Measurements from ENCODE around the gene IDI2.
A peak's percentile ranks its signal among the peaks of the same experiment; 100 is the strongest.
"Not testable (repeated sequence)": the region's sequence is repeated elsewhere in the genome, so short reads cannot be mapped to it uniquely, and the experiment has no call there.

Gene IDI2

DNA sequence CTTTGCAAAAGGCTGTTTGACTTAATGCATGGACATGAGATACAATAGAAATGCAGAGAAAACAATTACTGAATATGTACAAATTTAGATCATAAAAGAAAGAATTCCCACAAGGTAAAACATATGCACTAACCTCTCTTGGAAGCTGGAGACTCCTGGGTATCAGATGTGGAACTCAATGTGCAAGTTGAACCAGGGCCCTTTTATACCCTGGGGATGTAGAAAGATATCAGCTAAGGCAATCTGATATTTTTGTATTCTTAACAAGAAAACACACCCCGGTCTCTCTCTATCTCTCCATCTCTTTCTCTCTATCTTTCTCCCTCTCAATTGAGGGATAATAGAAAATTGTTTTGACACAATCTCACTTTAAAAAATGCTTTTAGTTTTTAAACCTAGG, at the start of gene IDI2:
Gene IDI2, minus strand, starts transcription at position 177 of the 400 bp plus-strand sequence. CDS start 1,136 bp downstream, outside the sequence.
- no peak within 1 kb of the TSS for H3K4me3 ChIP-seq (ENCODE audit: low read length)
- TF ChIP-seq ZNF274 (IDR thresholded peaks at IDR 0.05; ENCODE audit: low read depth, low read length), result no peak

DNA sequence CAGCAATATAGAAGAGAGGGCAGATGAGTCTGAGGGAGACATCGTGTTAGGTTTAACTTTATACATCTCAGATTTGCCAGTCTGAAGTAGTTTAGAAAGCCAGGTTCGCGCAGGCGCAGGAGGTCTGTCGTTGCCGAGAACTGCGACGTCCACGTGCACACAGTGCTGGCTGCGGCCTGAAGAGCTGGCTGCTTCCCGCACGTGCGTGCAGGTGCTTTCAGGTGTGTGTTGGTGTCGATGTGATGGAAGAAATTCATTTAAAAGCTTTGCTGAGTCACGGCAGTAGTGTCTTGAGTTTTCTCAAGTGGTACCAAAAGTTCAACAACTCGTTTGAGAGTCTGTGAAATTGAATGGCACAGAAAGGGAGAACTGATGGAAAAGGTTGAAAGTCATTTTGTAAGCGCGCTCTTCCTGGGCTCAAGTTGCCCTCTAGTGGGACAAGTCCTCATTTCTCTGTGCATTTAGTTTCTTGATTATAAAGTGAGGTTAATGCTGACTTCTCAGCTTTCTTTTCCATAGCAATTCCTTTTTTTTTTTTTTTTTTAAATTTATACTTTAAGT, 49.2 kb upstream of the IDI2 start:
- H3K4me3 ChIP-seq (ENCODE audit: low read length), result no peak overlapping the region
- TF ChIP-seq ZNF274 (IDR thresholded peaks at IDR 0.05; ENCODE audit: low read depth, low read length), result no peak

DNA sequence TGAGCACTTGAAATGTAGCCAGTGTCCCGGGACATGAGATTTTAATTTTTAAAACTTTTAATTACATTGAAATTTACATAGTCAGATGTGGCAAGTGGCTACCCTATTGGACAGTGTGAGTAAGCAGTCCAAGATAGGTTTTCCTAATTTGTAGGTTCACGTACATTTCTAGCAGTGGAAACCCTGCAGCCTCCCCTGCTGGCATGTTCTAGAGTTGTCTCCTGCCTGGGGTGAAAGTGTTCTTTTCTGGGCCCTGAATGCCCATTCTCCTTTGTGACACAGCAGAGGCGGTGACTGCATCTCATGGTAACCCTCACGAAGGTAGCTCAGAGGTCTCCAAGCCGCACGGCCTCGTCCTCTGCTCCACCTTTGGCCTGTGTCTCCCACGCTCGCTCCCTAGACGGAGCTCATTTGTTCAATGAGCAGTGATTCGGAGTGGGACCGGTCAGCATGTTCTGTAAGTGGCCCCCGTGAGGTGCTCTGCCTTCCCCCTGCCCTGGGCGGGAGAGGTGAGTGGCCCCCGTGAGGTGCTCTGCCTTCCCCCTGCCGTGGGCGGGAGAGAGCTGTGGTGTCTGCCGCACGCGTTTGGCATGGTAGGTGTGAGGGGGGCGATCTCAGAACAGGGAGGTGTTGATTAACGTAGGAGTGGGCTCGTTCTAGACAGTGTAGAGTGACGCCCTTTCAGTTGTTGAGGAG, 48.5 kb upstream of the IDI2 start:
- no peak for TF ChIP-seq ZNF274 (IDR thresholded peaks at IDR 0.05; ENCODE audit: low read depth, low read length)
- no peak overlapping the region for H3K4me3 ChIP-seq (ENCODE audit: low read length)

DNA sequence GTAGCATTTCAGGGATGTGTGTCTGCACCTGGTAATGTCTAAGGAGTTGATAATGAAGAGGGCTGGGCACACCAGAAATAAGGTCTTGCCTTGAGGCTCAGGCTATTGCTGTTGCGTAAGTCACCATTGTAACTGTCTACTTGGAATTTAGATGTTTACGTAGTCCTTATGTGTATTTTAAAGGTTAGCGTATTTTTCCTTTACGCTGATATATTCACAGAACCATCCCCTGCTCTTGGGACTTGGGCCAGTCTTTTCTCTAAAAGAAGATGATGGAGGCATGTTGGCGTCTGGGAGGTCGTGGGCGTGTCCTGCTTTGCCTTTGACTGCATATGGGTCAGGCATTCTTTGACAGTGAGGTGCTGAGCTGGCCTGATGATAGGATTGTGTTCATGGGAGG, 45.3 kb upstream of the IDI2 start:
- no peak for TF ChIP-seq ZNF274 (IDR thresholded peaks at IDR 0.05; ENCODE audit: low read depth, low read length)
- H3K4me3 ChIP-seq (ENCODE audit: low read length), result no peak overlapping the region

DNA sequence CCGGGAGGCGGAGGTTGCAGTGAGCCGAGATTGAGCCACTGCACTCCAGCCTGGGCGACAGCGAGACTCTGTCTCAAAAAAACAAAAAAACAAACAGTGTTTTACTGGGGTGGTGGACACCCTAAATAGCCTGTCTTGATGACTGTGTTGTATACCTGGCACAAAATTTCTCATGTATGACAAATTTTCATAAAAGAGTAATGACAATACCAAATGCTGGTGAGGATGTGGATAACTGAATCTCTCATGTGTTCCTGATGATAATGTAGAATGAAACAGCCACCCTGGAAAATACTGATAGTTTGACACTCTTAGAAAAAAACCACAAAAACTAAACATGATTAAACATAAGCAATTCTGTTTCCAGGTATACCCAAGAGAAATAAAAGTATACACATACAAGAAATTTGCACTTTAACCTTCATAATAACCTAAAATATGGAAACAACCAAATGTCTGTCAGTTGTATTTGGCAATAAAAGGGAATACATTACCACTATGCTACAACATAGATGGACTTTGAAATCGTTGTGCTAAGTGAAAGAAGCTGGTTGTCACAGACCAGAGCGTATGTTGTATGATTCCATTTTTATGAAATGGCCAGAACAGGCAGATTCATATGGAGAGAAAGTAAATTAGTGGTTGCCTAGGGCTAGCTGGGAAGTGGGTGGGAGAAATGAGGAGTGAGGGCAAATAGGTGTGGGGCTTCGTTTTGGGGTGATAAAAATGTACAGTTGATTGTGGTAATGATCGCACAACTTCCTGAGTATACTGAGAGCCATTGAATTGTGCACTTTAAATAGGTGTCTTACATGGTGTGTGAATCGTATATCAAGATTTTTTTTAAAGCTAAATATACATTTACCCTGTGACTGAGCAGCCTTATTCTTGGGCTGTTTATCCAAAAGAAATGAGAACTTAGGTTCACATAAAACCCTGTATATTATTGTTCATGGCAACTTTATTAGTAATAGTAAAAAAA, 43.0 kb upstream of the IDI2 start:
- H3K4me3 ChIP-seq (ENCODE audit: low read length), result no peak overlapping the region
- TF ChIP-seq ZNF274 (IDR thresholded peaks at IDR 0.05; ENCODE audit: low read depth, low read length), result no peak

DNA sequence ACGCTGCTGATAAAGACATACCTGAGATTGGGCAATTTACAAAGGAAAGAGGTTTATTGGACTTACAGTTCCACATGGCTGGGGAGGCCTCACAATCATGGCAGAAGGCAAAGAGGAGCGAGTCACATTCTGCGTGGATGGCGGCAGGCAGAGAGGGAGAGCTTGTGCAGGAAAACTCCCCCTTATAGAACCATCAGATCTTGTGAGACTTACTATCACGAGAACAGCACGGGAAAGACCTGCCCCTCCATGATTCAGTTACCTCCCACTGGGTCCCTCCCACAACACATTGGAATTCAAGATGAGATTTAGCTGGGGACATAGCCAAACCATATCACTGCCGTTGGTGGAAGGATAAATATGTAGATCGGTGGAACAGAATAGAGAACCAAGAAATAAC, 41.1 kb upstream of the IDI2 start:
- not testable (repeated sequence) for H3K4me3 ChIP-seq (ENCODE audit: low read length)

DNA sequence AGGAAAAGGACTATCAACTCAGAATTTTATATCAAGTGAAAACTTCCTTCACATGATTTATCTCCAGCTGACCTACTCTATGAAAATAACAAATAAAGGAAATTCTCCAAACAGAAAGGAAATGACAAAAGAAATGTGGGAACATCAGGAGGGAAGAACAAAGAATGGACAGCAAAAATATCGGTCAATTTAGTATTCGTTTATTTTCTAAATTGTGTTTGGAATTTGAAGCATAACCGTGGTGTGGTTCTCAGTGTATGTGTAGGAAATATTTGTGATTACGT, 39.2 kb upstream of the IDI2 start:
- H3K4me3 ChIP-seq (ENCODE audit: low read length), result no peak overlapping the region
- no peak for TF ChIP-seq ZNF274 (IDR thresholded peaks at IDR 0.05; ENCODE audit: low read depth, low read length)

DNA sequence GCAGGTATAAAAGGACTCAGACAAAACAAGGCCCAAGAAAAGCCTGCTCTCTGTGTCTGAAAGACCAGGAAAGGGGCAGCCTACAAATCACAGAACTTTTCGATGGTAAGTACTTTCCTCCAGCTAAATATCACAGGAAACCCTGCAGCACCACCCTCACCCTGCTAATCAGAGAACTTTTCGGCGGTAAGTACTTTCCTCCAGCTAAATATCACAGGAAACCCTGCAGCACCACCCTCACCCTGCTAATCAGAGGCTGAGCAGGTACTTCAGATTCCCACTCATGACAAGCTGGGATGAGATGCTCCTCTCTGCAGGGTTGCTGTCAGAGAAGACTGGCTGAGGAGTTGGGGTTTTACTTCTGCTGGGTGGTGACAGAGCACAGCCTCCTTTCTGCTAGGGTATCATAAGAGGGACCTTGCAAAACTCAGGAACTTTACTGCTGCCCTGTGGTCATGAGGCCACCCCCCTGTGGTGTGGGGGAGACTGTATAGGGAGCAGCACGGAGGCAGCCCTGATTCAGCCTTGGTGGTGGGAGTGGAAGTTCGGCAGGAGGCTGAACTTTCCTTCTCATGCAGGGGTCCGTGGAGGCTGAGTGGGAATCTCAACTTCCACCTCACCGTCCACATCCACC, 37.7 kb upstream of the IDI2 start:
- no peak overlapping the region for H3K4me3 ChIP-seq (ENCODE audit: low read length)
- TF ChIP-seq ZNF274 (IDR thresholded peaks at IDR 0.05; ENCODE audit: low read depth, low read length), result no peak

DNA sequence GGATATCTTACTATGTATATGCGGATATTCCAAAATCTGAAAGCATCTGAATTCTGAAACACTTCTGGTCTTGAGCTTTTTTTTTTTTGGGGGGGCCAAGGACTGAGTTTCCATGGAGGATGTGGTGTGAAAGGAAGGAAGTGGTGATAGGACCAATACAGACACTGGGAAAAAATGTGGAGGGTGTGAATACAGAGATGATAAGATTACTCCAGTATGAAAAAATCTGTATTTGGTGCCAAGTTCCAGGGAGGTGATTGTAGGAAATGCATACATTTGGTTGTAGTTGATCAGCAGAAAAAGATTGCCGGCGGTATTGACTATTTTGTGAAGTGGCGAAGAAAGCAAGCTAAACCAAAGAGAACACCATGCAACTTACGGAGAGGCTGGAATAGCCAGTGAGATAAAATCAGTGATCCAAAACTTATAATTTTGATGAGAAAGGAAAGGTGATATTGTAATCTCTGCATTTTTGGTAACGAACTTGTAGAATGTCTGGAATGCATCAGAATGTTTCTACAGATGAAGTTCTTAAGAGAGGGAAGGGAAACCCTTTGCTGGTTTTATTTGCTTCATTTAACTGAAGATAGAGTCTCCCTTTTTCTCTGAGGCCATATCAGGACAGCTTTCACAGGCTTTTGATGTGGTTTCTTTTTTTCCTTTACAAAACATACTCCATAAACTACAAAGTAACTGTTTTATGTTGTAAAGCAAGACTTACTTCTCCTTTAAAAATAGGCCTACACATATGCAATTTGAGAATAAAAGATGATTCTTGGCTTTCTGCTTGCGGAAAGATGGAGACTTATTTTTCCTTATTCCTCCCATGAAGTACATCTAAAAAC, 36.5 kb upstream of the IDI2 start:
- H3K4me3 ChIP-seq (ENCODE audit: low read length), result no peak overlapping the region
- no peak for TF ChIP-seq ZNF274 (IDR thresholded peaks at IDR 0.05; ENCODE audit: low read depth, low read length)

DNA sequence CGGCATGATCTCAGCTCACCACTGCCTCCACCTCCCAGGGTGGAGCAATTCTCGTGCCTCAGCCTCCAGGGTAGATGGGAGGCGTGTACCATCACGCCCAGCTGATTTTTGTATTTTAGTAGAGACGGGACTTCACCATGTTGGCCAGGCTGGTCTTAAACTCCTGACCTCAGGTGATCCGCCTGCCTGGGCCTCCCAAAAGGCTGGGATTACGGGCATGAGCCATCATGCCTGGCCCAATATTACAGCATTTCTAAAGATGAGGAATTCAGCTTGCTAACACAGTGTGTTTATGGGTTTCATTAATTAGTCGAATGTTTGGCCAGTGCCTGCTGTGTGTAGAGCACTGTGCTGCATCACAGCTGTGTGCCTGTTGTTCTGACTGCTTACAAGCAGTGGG, 34.2 kb upstream of the IDI2 start:
- no peak for TF ChIP-seq ZNF274 (IDR thresholded peaks at IDR 0.05; ENCODE audit: low read depth, low read length)
- H3K4me3 ChIP-seq (ENCODE audit: low read length), result no peak overlapping the region

DNA sequence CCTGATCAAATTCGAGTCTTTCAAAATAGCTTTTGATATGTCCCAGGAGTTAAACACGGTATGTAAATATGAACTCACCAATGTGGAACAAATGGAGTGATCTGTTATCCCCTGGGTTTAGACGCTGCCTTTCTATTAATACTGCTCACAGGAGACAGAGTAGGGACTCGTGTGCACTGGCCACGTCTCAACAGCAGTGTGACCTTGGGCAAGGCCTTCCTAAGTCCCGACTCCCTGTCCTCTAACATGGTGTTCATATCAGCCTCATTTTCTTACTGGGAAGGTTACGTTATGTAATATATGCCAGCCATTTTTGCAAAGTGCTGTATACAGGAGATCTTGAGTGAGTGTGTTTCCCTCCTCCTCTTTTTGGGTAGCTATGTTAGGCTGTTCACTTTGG, 32.4 kb upstream of the IDI2 start:
- H3K4me3 ChIP-seq (ENCODE audit: low read length), result peak overlapping the region; percentile 76

DNA sequence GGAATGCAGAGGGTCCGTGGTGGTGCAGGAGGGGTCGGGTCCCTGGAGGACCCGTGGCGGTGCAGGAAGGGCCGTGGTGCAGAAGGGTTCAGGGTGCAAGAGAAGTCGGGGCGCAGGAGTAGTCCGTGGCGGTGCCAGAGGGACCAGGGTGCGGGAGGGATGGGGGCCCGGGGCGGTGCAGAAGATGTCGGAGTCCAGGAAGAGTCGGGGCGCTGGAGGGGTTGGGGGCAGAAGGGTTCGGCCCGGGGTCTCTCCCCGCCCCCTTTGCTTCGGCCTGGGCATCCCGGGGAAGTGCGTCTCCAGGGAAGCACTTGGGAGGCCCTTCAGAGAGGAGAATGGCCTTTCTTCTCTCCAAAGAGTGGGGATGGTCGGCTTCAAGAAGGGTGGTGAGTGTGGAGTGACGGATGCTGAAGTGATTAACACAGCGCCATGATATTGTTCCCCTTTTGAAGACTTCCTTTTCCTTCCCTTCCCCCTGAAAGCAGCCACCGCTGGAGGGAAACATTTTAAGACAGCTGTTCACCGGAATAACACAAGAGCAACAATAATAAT, 31.5 kb upstream of the IDI2 start:
- peak overlapping the region; percentile 76 for H3K4me3 ChIP-seq (ENCODE audit: low read length)
- no peak for TF ChIP-seq ZNF274 (IDR thresholded peaks at IDR 0.05; ENCODE audit: low read depth, low read length)

More for the DNA sequence above, 32.4 kb upstream of the IDI2 start:
- no peak for TF ChIP-seq ZNF274 (IDR thresholded peaks at IDR 0.05; ENCODE audit: low read depth, low read length)

DNA sequence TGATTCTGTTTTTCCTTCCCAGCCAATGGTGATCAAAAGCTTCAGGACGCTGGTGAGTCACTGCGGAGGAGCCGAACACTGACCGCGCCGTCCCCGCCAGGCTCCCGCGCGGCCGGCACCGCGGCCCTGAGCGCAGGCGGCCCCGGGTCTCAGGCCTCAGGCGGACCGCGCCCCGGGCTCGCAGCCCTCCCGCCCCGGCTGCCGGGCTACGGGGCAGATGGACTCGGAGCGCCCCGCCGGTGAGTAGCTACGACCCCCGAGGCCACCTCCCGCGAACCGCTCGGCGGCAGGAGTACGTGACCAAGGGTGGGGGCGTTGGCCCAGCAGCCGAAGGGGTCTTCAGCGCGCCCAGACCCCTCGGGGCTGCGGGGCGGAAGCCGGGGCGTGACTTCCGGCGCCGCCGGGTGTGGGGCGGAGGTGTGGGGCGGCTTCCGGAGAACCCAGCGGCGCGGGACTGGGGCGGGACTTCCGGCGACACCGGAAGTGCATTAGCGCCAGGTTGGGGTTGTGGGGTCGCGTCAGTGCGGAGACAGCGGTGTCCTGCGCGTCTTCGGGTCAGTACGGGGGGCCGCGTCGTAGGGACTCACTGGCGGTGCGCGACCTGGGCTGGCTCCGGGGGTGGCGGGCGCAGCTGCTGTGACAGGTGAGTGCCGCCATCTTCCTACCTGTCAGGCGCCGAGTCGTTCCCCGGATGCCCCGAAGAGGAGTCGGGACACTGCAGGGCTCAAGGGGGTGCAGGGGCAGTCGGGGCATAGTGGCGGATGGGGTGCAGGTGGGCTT, 30.9 kb upstream of the IDI2 start, which contains the start of gene WDR37:
Gene WDR37, plus strand, starts transcription at position 60 of the 780 bp plus-strand sequence. CDS start 15,771 bp downstream, outside the sequence.
- no peak for TF ChIP-seq ZNF274 (IDR thresholded peaks at IDR 0.05; ENCODE audit: low read depth, low read length)
- peak within 1 kb of the TSS; percentile 76 for H3K4me3 ChIP-seq (ENCODE audit: low read length)
